ENCODE measurements around the gene UGT1A7. TPM values are rescaled to one million over a fixed set of nuclear protein-coding genes. Genes with fewer than 3 reads are reported as not detected.

UGT1A7 gene
- polyA plus RNA-seq, 1 donor (not counting 4 experiments of a cell fraction or from before 2014, with no cell fraction given) = 0.87 TPM

GRCh38 chr2:233761040-233761769 is 79.5 kb downstream of the UGT1A7 start:
- FAIRE-seq = peak; percentile 90

DNA sequence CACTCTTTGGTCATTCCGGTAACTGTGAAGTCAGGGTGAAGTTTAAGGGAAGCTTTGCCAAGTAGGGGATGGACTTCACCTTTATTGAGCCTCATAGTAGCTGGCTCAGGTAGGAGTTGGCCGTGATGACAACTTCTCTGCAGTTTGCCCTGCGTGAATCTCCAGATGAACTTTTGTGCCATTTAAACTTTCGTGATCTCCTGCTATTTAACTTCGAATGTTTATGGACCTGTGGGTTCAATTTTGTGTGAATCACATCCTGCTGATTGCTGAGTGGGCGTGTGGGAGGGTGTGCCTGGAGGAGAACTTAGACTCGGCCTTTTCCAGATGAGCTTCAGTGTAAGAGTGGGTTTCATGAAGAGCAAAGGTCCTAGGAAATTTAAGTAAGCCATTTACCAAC is 82.6 kb downstream of the UGT1A7 start:
- TF ChIP-seq, protein P1, sequence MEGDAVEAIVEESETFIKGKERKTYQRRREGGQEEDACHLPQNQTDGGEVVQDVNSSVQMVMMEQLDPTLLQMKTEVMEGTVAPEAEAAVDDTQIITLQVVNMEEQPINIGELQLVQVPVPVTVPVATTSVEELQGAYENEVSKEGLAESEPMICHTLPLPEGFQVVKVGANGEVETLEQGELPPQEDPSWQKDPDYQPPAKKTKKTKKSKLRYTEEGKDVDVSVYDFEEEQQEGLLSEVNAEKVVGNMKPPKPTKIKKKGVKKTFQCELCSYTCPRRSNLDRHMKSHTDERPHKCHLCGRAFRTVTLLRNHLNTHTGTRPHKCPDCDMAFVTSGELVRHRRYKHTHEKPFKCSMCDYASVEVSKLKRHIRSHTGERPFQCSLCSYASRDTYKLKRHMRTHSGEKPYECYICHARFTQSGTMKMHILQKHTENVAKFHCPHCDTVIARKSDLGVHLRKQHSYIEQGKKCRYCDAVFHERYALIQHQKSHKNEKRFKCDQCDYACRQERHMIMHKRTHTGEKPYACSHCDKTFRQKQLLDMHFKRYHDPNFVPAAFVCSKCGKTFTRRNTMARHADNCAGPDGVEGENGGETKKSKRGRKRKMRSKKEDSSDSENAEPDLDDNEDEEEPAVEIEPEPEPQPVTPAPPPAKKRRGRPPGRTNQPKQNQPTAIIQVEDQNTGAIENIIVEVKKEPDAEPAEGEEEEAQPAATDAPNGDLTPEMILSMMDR (optimal IDR thresholded peaks at IDR 0.05 in 1 of 3, IDR thresholded peaks at IDR 0.05 in 1 of 3, conservative IDR thresholded peaks at IDR 0.05 in 1 of 3; ENCODE audit: extremely low read depth in 1 of 3, insufficient read depth in 2 of 3, low read length in 3 of 3) = no peak
- H3K4me3 ChIP-seq (ENCODE audit: control insufficient read depth in 2 of 3, extremely low read depth in 1 of 3, insufficient read depth in 2 of 3, low read depth in 1 of 3, low read length in 3 of 3) = no peak overlapping the region
- FAIRE-seq (peak; percentile 23), DNase-seq (ENCODE audit: low read depth, low spot score) (no peak)
- H3K27ac ChIP-seq (ENCODE audit: control insufficient read depth, insufficient read depth, low read length) = no peak overlapping the region
- H3K36me3 ChIP-seq (ENCODE audit: control insufficient read depth in 2 of 2, extremely low read depth in 1 of 2, insufficient read depth in 2 of 2, low read length in 2 of 2) = peaks cover 5 to 10% of the 10 kb centered on the region in 2 experiments
- H3K27me3 ChIP-seq (ENCODE audit: control insufficient read depth, extremely low read depth, insufficient read depth, low read length) = no peaks in the 10 kb centered on the region
- dilution Hi-C loops (cut with MboI; ENCODE audit: extremely low pct_ligation_motif_present, low sequenced_read_pairs) = no loop called here
- peak overlapping the region; percentile 44 for H3K4me2 ChIP-seq (ENCODE audit: control insufficient read depth, extremely low read depth, insufficient read depth, low read depth, low read length)
- H3K79me2 ChIP-seq (ENCODE audit: control insufficient read depth, insufficient read depth, low read length) = peaks cover 7% of the 10 kb centered on the region
- H3K9me3 ChIP-seq (ENCODE audit: control insufficient read depth, low read depth, low read length) = no peaks in the 10 kb centered on the region
- H3K9ac ChIP-seq (ENCODE audit: control insufficient read depth, extremely low read depth, insufficient read depth, low read length) = no peak overlapping the region
- H3K4me1 ChIP-seq (ENCODE audit: control insufficient read depth, extremely low read depth, insufficient read depth, low read length) = peaks cover 34% of the 10 kb centered on the region
- no peaks in the 10 kb centered on the region for H4K20me1 ChIP-seq (ENCODE audit: control insufficient read depth, extremely low read depth, insufficient read depth, low read length)
- H2AFZ ChIP-seq (ENCODE audit: control insufficient read depth, low read length) = no peak overlapping the region
- H3K9me1 ChIP-seq (ENCODE audit: control insufficient read depth, extremely low read depth, insufficient read depth, low read length) = no peaks in the 10 kb centered on the region

More at GRCh38 chr2:233761040-233761769, 79.5 kb downstream of the UGT1A7 start:
- Histone ChIP-seq H3K36me3 (ENCODE audit: control insufficient read depth in 2 of 2, extremely low read depth in 1 of 2, insufficient read depth in 2 of 2, low read length in 2 of 2) (no peaks in the 10 kb centered on the region), H4K20me1 (ENCODE audit: control insufficient read depth, extremely low read depth, insufficient read depth, low read length) (no peaks in the 10 kb centered on the region), H3K27ac (ENCODE audit: control insufficient read depth, insufficient read depth, low read length) (peak overlapping the region; percentile 16), H3K9ac (ENCODE audit: control insufficient read depth, extremely low read depth, insufficient read depth, low read length) (no peak overlapping the region), H3K4me1 (ENCODE audit: control insufficient read depth, extremely low read depth, insufficient read depth, low read length) (peaks cover 34% of the 10 kb centered on the region), H3K9me1 (ENCODE audit: control insufficient read depth, extremely low read depth, insufficient read depth, low read length) (no peaks in the 10 kb centered on the region), H3K4me3 (ENCODE audit: control insufficient read depth in 2 of 3, extremely low read depth in 1 of 3, insufficient read depth in 2 of 3, low read depth in 1 of 3, low read length in 3 of 3) (peak overlapping the region in 1 of 3 experiments; percentile 40), H3K4me2 (ENCODE audit: control insufficient read depth, extremely low read depth, insufficient read depth, low read depth, low read length) (peak overlapping the region; percentile 80), H2AFZ (ENCODE audit: control insufficient read depth, low read length) (no peak overlapping the region), H3K79me2 (ENCODE audit: control insufficient read depth, insufficient read depth, low read length) (peaks cover 9% of the 10 kb centered on the region), H3K27me3 (ENCODE audit: control insufficient read depth, extremely low read depth, insufficient read depth, low read length) (no peaks in the 10 kb centered on the region), H3K9me3 (ENCODE audit: control insufficient read depth, low read depth, low read length) (no peaks in the 10 kb centered on the region)
- TF ChIP-seq, protein P1 (optimal IDR thresholded peaks at IDR 0.05 in 1 of 3, IDR thresholded peaks at IDR 0.05 in 1 of 3, conservative IDR thresholded peaks at IDR 0.05 in 1 of 3; ENCODE audit: extremely low read depth in 1 of 3, insufficient read depth in 2 of 3, low read length in 3 of 3) = no peak
- no peak for TF ChIP-seq EZH2 (IDR thresholded peaks at IDR 0.05; ENCODE audit: low read length)
- DNase-seq (ENCODE audit: low read depth, low spot score) = peak; percentile 28
- dilution Hi-C loops (cut with MboI; ENCODE audit: extremely low pct_ligation_motif_present, low sequenced_read_pairs) = no loop called here
